GM19240 (cell line): ENCODE measurements around the gene CLPTM1L.
"Not testable (repeated sequence)": the region's sequence is repeated elsewhere in the genome, so short reads cannot be mapped to it uniquely, and the experiment has no call there.

Experiments
- DNase-seq: peaks from one replicate; pipeline ENCODE4 v3.0.0; 2011; ENCODE audit warnings: low spot score; ENCODE audit not compliant: insufficient read length

CLPTM1L gene

GRCh38 chr5:1276930-1277329 lies 68.0 kb downstream of the CLPTM1L start:
- no peak for DNase-seq

GRCh38 chr5:1275397-1276391 lies 69.2 kb downstream of the CLPTM1L start:
- DNase-seq, result not testable (repeated sequence)

GRCh38 chr5:1274471-1274870 lies 70.4 kb downstream of the CLPTM1L start:
- no peak for DNase-seq

GRCh38 chr5:1273745-1274144 lies 71.2 kb downstream of the CLPTM1L start:
- no peak for DNase-seq

DNA sequence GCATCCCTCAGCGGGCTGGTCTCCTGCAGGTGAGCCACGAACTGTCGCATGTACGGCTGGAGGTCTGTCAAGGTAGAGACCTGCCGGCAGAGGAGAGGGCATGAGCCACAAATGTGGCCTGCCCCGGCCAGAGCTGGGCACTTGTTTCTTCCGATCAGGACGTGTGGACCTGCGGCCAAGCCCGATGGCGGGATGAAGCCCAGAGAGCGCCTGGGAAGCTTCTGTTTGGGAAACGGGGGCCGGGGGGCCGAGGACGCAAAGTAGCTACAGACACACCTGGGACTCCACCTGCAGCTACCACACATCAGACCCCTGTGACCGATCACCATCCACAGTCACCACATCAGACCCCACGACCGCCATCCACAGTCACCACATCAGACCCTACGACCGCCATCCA lies 72.7 kb downstream of the CLPTM1L start:
- DNase-seq, result no peak

DNA sequence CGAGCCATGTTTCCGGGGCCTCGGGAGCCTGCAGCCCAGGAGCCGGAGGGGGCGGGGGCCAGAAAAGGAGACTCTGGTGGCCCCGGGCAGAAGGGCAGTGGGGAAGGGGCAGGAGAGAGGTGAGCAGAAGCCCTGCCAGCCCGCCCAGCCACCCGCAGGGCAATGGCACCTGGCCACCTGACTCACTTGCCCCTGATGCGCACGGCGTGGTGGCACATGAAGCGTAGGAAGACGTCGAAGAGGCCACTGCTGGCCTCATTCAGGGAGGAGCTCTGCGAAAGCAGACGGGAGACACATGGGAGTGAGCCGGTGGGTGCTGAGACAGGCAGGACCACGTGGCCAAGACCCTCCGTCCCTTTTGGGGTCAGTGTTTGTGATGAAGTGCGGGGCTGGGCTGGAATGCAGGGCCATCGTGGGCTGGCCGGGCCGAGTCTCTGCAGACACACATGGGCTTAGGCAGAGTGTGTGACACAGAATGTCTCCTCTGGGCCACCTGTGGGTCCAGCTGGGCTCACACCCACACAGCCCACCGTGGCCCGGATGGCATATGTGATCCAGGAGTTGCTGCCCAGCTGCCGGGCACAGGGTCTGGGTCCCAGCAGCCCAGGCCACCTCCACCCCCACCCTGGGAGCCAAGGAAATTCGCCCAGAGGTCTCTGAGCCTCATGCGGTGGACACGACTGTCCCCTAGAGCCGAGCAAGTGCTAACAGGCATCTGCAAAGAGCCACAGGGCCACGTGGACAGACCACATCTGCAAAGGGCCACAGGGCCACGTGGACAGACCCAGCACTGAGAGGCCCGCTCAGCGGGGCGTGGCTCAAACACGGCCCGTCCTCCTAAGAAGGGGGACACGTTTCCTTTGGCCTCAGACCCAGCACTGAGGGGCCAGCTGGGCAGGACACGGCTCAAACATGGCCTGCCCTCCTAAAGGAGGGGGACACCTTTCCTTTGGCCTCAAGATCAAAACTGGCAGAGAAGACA lies 73.7 kb downstream of the CLPTM1L start:
- DNase-seq, result no peak

GRCh38 chr5:1270426-1270825 lies 74.5 kb downstream of the CLPTM1L start:
- DNase-seq, result no peak

DNA sequence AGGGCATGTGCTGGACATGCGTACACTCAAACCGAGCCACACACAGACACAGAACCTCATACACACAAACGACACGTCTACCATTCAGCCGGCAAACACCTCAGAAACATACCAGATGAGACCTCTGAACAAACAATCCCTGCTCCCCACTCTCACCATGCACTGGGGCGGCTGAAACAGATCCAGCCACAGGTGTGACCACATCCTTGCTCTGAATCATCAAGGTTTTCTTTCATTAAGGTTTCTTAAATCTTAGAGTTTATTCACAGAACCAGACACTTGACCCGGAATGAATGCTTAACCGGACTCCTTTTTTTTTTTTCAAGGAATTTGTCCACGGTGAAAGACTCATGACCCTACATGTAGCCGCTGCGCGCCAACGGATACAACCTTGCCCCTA lies 76.2 kb downstream of the CLPTM1L start:
- DNase-seq, result no peak

GRCh38 chr5:1268056-1268455 lies 76.8 kb downstream of the CLPTM1L start:
- no peak for DNase-seq
